GM21381 (cell line): Measurements from ENCODE around the gene STX10.
A peak's percentile ranks its signal among the peaks of the same experiment; 100 is the strongest.

Experiments used
- ATAC-seq: cut with Tn5 transposase; IDR thresholded peaks from one replicate; pipeline ENCODE4 v1.9.1; 2021; ENCODE audit warnings: mild to moderate bottlenecking, moderate library complexity; ENCODE audit not compliant: unreplicated experiment

STX10 gene

GRCh38 chr19:13101590-13102415, 48.4 kb downstream of the STX10 start:
- ATAC-seq = no peak

GRCh38 chr19:13100841-13101589, 49.2 kb downstream of the STX10 start:
- no peak for ATAC-seq

DNA sequence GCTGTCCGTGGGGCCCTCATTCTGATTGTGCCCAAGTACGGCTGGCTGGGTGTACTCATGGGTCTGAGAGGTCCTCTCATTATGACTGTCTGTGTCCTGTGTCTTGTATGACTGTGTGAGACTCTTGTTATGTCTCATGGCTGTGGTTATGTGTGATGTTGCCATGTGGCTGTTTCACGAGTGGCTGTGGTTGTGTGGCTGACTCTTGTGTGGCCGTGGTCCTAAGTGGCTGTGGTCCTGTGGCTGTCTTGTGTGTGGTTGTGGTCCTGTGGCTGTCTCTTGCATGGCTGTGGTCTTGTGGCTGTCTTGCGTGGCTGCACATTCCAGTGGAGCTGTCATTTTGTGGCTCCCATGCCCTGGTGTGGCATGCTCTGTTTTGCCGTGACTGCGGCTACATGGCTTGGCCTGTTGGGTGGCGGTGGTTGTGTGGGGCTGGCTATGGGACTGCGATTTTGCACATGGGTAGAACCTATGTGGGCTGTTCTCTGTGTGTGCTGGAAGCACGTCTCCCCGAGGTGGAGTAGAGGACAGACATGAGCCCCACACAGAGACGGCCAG, 50.1 kb downstream of the STX10 start:
- ATAC-seq = peak; percentile 29

- ATAC-seq = no peak
Measured at GRCh38 chr19:13099073-13099999, 50.8 kb downstream of the STX10 start.

GRCh38 chr19:13098277-13099072, 51.7 kb downstream of the STX10 start:
- no peak for ATAC-seq

- ATAC-seq = no peak
Measured at GRCh38 chr19:13097463-13098258, 52.5 kb downstream of the STX10 start.

GRCh38 chr19:13097033-13097462, 53.1 kb downstream of the STX10 start:
- ATAC-seq = no peak

GRCh38 chr19:13095934-13096927, 53.9 kb downstream of the STX10 start:
- ATAC-seq = no peak

GRCh38 chr19:13095393-13095784, 54.8 kb downstream of the STX10 start:
- no peak for ATAC-seq

DNA sequence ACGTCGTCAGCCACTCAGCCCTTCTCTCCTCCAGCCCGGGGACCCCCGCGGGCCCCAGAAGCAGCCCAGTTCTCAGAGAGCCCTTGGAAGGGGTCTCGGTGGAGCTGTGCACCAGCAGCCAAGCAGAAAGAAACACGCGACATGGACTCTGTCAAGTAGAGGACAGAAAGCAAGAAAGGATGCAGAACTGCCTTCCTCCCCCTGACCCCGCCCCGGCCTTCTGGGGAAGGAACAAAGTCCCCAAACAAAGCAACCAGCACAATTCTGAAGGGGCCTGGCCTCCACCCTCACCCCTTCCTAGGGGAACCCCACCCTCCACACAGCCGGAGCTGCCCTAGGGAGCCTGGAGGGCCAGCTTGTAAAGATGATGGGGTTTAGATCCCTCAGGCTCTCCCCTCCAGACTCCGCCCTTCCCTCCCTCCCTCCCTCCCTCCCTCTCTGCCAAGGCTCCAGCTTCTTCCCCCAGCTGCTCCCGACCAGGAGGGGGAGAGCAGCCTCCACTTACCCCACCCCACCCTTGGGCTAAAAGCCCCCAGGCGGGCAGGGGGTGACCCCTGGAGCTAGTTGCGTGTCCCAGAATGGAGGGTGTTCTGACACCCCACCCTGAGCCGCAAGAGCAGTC, 55.3 kb downstream of the STX10 start:
- no peak for ATAC-seq

GRCh38 chr19:13094106-13094504, 56.1 kb downstream of the STX10 start:
- ATAC-seq = no peak
